Activated gamma-delta T cell (primary cell): ENCODE data around the gene SPC25.
"Not testable (repeated sequence)": the region's sequence is repeated elsewhere in the genome, so short reads cannot be mapped to it uniquely, and the experiment has no call there.

ENCODE experiments used
- DNase-seq: peaks from one replicate; lab custom pipeline; 2025; lab: John Stamatoyannopoulos, UW
- total RNA-seq, 2 donors: gene quantifications; one replicate each; lab custom pipeline; 2026; lab: John Stamatoyannopoulos, UW

The SPC25 gene
- 0 to 0.44 reads per million in 2 donors for total RNA-seq

GRCh38 chr2:168890006-168890782 is at the start of gene SPC25:
Gene SPC25 (minus strand): TSS chr2:168890430. CDS start chr2:168889519, 911 bp downstream.
- peak; percentile 38 for DNase-seq

GRCh38 chr2:168939918-168940317 is 49.7 kb upstream of the SPC25 start:
- DNase-seq: no peak

GRCh38 chr2:168939061-168939460 is 48.8 kb upstream of the SPC25 start:
- DNase-seq: no peak

- DNase-seq: no peak
Measured at GRCh38 chr2:168935810-168936581, 45.8 kb upstream of the SPC25 start.

- DNase-seq: no peak
Measured at GRCh38 chr2:168934826-168935225, 44.6 kb upstream of the SPC25 start.

GRCh38 chr2:168932174-168932573 is 41.9 kb upstream of the SPC25 start:
- DNase-seq: not testable (repeated sequence)

GRCh38 chr2:168930242-168930641 is 40.0 kb upstream of the SPC25 start:
- DNase-seq: no peak

- DNase-seq: no peak
Measured at GRCh38 chr2:168929031-168929430, 38.8 kb upstream of the SPC25 start.

- no peak for DNase-seq
Measured at GRCh38 chr2:168928113-168928831, 38.0 kb upstream of the SPC25 start.

- no peak for DNase-seq
Measured at GRCh38 chr2:168926621-168927386, 36.6 kb upstream of the SPC25 start.

- no peak for DNase-seq
Measured at GRCh38 chr2:168920504-168921157, 30.4 kb upstream of the SPC25 start.

- no peak for DNase-seq
Measured at GRCh38 chr2:168916331-168916675, 26.1 kb upstream of the SPC25 start.

- no peak for DNase-seq
Measured at GRCh38 chr2:168915441-168916330, 25.5 kb upstream of the SPC25 start.

GRCh38 chr2:168913495-168913894 is 23.3 kb upstream of the SPC25 start:
- no peak for DNase-seq

GRCh38 chr2:168912901-168913369 is 22.7 kb upstream of the SPC25 start:
- DNase-seq: no peak

- DNase-seq: no peak
Measured at GRCh38 chr2:168912466-168912865, 22.2 kb upstream of the SPC25 start.

GRCh38 chr2:168910330-168910729 is 20.1 kb upstream of the SPC25 start:
- no peak for DNase-seq

- DNase-seq: no peak
Measured at GRCh38 chr2:168907940-168908662, 17.9 kb upstream of the SPC25 start.

- no peak for DNase-seq
Measured at GRCh38 chr2:168904358-168904757, 14.1 kb upstream of the SPC25 start.
